ENCODE measurements around the gene ODAD2.

ODAD2 gene

DNA sequence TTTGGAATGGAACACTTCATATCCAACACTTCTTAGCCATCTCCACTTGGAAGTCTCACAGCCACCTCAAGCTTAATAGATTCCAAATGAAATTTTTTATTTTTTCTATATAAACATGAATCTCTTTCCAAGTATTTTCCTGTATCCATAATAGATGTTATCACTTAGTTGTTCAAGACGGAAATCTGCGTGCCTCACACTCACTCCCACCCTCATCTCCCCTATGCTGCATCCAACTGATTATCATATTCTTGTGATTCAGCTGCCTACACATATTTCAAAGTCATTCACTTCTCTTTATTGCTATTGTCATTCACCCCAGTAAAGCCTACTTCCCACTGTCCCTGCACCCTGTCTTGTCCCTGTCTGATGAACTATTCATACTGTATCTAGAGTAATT is 183.0 kb downstream of the ODAD2 start:
- H3K27ac ChIP-seq = no peak overlapping the region
- ChIA-PET CTCF (no interaction called here), POLR2A (ENCODE audit: low non-redundant PET) (no interaction called here)
- no peak for TF ChIP-seq CTCF (conservative IDR thresholded peaks at IDR 0.05; ENCODE audit: low read depth)
- DNase-seq (ENCODE audit: low spot score) = no peak

DNA sequence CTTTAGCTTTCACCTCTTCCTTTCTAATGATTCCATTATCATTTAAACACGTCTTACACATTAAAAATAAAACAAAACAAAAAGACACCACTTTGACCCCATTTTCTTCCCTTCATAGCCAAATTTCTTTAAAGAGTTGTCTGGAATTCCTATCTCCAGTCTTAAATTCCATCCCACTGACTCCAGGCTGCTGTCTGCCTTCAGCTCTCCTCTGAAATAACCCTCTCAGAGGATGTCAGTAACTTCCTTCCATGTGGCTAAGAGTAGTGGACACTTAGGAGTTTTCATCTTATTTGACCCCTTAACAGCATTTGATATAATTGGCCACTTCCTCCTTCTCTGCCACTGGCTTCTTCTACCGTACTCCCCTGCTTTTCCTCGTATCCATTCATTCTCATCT is 183.6 kb downstream of the ODAD2 start:
- CTCF ChIA-PET = no interaction called here
- no peak overlapping the region for H3K27ac ChIP-seq
- no peak for TF ChIP-seq CTCF (conservative IDR thresholded peaks at IDR 0.05; ENCODE audit: low read depth)
- POLR2A ChIA-PET (ENCODE audit: low non-redundant PET) = no interaction called here
- DNase-seq (ENCODE audit: low spot score) = no peak

DNA sequence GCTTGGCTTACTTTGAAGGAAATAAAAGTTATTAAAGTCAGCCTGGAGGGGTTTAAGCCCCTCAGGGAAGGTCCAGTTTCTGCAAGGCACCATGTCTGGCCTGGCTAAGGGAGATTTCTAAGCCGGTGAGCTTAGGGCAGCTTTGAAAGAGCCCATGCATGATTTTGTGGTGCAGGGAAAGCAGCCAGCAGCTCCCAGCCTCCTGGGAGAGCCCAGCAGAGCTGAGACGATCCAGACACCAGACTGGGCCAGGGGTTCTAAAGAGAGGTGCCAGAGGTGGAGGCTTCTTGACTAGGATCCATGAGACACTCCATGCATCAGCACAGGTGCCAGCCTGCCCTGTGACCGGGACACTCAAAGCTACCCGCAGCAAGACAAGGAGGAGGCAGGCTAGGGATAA is 193.7 kb downstream of the ODAD2 start:
- CTCF ChIA-PET = interaction anchor here (0.7 to 1.1 kb wide), 2 partner anchors 38 to 446 kb away, joined by 4 to 9 read pairs; no protein-coding TSS in a partner anchor
- POLR2A ChIA-PET (ENCODE audit: low non-redundant PET) = no interaction called here
- no peak for DNase-seq (ENCODE audit: low spot score)
- no peak overlapping the region for H3K27ac ChIP-seq
- no peak for TF ChIP-seq CTCF (conservative IDR thresholded peaks at IDR 0.05; ENCODE audit: low read depth)

DNA sequence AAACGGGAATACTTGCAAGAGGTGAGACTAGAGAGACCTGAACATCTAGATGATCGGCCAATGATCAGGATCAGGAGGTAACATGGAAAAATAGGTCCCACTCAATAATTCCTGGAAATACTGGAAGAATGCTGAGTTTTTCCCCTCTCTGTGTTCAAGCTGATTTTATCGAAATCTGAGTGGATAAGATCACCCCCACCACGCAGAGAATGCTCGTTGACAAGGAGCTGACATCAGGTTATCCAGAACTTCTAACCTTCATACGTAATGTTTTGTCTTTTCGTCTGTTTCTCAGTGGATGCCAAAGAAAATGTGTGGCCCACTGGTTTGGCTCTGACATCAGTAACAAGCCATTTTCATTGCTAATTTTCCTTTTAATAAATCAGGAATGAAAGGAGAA is 194.7 kb downstream of the ODAD2 start:
- no peak overlapping the region for H3K27ac ChIP-seq
- CTCF ChIA-PET = no interaction called here
- POLR2A ChIA-PET (ENCODE audit: low non-redundant PET) = no interaction called here
- no peak for TF ChIP-seq CTCF (conservative IDR thresholded peaks at IDR 0.05; ENCODE audit: low read depth)
- DNase-seq (ENCODE audit: low spot score) = no peak

DNA sequence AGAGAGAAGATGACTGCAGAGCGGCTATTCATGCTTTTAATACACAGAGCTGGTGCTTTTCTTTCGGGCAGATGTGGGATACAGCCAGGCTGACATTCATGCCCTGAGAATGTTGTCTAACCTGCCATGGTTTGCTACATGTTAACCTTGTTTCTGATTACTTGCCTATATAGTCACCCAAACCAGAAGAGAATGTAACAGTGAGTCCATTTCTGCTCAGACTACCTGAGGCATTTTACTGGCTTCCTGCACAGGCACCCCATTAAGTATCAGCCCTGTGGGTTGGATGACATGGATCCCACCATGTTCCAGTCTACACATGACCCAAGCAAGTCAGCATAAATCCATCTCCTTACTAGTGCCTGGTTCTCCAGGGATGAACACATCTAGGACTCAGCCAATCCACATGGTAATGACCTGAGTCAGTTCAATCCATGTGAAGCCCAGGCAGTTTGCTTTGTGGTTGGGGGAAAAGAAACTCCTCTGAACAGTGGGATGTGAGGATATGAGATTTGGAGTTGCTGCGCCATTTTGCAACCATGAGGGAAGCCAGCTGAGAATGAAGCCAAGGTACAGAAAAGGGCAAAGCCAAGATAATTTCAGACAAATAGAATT is 197.6 kb downstream of the ODAD2 start:
- ChIA-PET CTCF (interaction anchor here (0.6 kb wide), 1 partner anchor 569 kb away, joined by 3 read pairs; no protein-coding TSS in a partner anchor), POLR2A (ENCODE audit: low non-redundant PET) (no interaction called here)
- no peak for DNase-seq (ENCODE audit: low spot score)
- no peak for TF ChIP-seq CTCF (conservative IDR thresholded peaks at IDR 0.05; ENCODE audit: low read depth)
- no peak overlapping the region for H3K27ac ChIP-seq

DNA sequence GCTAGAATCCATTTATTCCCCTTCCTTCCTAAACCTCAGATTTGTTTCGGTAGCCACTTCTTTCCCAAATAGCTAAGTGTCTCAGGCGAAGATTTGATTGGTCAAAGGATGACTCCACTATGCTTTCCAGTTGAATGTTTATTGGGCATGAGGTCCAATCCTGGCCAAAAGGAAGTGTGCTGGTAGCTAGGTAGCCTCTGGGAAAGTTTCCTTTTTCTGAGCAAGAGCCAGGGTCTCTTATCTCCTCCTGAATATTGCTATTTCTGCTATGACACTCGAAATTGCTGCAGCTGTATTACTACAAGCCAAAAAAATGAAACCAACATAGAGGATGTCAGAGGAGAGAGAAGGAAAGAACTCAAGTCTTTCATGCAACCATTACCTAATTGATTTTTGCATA is 199.8 kb downstream of the ODAD2 start:
- POLR2A ChIA-PET (ENCODE audit: low non-redundant PET) = no interaction called here
- H3K27ac ChIP-seq = no peak overlapping the region
- no peak for DNase-seq (ENCODE audit: low spot score)
- TF ChIP-seq CTCF (conservative IDR thresholded peaks at IDR 0.05; ENCODE audit: low read depth) = no peak
- CTCF ChIA-PET = no interaction called here
